Brain pericyte (primary cell): ENCODE measurements around the gene TUBE1.

Experiments
- DNase-seq: peaks from one replicate; pipeline ENCODE4 v3.0.0-alpha.2; 2012; ENCODE audit warnings: low read depth, low spot score

The TUBE1 gene

DNA sequence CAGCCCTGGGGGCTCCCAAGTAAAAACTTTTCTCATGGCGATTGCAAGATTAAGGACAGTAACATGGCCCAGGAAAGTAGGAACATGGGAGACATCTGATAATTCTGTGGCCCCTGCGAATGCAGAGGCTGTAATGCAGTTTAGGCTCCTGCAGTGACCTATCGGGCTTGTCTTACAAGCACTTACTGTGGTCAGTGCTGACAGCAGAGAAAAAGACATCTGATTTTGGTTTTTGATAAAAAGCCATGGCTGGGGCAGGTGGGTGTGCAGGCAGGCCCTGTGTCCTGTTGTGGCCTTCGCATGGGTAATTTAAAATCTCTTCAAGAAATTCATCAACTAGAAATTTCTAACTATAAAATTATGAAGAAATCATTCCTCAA, 52.7 kb downstream of the TUBE1 start:
- no peak for DNase-seq

DNA sequence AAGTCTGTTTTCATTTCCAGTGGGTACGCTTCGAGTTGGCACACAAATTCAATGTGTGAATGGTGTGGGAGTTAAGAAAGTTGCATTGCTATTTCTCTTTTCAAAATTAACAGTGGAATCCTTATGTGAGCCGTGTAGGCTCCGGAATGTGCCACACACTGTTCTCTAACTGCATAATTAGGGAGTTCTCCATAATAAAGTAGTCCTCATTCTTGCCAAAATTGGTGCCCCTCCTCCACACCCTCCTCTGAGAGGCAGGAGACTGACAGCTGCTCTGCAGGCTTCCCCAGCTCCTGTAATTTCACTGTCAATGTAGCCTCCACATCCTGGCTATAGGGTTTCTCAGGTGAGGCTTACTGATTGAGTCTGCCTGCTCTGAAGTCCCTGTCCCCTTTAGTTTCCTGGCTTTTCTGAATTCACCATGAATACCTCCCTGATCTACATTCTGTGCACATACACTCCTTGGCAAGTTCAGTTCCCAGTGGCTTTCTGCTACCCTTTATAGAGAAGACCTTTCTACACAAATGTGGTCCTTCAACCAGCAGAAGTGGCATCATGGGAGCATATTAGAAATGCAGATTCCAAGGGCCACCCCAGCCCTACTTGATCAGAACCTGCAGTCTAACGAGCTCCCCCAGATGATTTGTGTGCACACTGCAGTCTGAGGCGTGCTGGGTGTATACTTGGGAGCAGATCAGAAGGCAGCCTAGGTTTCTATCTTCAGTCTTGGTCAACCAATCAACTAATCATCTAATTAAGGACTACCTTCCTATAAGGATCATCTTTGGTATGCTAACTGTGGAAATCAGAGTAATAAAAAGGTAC, 53.3 kb downstream of the TUBE1 start:
- DNase-seq = no peak

DNA sequence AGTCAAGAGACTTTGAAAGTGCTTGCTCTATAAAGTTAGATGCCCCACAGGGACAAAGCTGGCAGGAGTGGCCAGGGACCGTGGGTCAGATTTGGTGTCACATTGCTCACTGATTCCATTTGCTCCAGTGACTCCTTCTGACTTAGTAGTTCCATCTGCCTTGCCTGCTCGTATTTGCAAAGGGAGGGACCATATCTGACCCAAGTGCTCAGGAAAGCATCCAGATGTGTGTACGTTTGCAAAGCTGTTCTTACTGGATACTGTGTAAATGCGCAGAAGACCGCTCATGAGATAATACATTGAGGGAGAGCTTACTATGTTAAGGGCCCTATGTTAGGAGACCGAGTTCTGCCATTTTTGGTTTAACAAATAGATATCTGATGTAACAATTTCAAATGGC, 54.6 kb downstream of the TUBE1 start:
- no peak for DNase-seq

DNA sequence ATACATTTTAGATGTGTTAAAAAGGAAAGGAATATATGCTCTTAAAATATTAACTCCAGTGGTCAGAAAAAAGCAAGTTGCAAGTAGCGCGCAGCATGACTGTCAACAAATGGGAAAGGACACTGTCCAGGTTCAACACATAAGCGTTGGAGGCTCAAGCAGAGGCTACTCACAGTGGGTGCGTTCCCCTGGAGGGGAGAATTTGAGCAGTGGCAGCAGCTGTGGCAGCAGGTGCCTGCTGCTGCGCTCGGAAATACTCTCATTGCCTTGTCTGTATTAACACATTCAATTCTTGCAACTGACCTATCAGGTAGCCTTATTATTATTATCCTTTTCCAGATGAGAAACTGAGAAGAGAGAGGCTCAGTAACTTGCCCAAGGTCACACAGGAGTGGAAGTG, 55.3 kb downstream of the TUBE1 start:
- DNase-seq = no peak

DNA sequence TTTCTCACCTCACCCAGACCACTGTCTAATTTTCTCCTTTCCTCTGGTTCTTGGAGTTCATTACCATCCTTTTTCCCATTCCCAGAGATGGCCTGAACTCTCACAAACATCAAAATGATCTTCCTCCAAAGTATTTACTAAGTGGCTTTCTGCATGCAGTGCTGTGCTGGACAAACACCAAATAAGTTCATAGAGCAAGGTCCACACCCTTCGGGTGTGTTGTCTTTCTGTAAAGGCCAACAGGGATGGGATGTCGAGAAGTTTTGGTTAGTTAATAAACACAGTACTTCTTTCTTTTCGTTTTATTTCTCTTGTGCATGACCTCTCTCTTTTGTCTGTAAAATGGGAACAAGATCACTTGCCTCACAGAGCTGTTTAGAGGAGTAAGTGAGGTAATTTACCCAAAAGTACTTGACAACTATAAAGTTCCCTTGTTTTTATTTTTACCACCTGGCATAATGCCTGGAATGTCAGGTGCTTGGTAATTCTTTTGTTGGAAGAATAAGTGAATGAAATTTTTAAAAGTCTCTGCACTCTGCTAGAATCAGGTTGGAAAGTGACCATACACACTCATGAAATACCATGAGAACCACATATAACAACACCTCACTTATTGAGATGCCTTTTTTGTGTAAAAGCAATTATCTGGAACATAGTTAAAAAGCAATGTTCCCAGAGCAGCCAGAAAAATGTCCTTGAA, 56.2 kb downstream of the TUBE1 start:
- no peak for DNase-seq

DNA sequence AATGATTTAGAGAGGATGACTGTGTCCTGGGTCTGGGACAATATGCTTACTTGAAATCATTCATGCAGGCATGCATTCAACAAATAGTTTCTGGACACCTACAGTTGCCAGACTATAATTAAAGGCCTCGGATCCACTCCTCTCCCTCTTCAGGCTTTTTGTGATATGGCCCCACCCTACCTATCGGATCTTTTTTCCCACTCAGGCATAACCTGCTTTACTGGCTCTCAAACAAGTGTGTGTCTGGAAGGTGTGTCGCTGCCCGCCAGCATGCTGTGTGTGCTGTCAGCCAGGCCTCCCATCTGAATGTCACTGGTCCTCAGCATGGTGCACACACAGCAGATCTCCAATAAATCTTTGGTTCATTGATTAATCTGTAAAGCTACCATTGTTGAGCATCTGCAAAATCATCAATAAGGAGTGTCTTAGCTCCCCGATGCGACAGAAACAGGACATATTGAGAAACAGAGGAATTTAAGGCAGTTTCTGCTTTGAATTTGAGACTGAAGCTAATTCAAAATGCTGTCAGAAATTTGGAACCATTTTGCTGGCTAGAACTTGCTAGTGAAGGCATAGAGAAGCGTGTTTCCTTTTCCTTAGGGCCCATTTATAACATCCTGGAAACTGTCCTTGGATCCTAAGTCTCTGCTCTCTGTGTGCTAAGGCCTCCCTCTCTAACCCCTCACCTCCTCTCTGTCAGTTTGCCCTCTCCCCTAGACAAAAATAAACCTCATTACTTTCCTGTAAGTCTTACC, 56.9 kb downstream of the TUBE1 start:
- DNase-seq = no peak

DNA sequence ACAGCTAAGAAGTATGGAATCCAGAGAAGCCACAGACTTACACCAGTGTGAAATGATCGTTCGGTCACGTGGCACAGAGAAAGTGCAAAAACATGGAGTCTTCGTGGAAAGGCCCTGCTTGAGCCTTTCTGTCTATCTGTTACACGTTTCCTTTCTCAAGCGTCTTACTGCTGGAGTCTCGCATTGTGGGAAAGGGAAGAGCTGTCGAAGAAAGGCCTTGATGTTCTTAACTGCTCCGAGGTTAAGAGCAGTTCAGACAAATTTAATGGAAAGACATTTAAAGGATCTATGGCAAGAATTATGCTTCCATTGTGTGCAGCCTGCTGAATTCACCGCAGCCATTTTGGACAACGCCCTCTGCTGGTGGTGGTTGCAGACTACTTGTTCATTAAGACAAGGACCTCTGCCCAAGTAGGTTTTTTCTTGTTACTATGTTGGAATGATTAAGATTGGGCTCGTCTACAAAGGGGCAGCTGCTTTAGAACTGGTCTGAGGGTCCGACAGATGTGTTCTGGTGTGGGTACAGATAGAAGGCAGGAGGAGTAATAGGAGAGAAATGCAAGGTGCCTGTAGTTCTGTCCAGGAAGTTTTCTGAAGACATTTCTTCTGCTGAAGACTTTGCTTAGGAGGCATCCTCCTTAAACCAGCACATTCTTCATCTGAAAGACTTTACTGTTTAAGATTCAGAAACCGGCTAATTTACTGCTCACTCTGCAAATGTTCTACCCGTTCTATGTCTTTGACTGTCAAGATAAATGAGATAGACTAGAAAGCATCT, 58.0 kb downstream of the TUBE1 start:
- DNase-seq = peak; percentile 15

DNA sequence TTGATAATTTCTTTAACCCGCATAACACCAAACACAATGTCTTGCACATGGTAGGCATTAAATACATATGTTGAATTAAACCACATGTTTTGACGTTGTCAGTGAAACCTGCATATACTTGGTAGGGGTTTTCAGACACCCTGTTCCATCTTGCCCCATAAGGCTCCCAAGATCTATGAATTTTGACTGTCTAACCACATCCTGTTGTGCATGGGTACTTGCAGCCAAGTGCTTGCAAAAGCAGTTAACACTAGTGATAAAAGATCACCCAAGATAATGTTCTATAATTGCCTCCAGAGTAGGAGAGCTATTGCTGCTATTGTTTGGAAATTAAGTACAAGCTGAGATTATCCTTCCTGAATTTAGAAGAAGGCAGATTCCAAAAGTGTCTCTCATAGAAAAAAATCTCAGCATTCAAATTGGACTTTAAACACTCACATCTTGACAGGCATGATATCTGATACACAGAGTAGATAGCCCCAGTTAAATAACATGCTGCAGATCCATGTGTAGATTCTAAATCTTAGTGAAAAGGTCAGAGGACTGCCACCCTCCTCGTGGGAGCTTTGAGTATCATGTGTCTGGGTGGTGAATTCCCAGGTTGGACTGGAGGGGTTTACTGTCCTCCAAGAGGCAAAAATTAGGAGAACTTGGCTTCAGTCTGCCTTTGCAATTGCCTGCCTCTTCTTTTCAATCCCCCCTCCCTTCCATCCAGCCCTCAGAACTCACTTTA, 59.2 kb downstream of the TUBE1 start:
- no peak for DNase-seq

DNA sequence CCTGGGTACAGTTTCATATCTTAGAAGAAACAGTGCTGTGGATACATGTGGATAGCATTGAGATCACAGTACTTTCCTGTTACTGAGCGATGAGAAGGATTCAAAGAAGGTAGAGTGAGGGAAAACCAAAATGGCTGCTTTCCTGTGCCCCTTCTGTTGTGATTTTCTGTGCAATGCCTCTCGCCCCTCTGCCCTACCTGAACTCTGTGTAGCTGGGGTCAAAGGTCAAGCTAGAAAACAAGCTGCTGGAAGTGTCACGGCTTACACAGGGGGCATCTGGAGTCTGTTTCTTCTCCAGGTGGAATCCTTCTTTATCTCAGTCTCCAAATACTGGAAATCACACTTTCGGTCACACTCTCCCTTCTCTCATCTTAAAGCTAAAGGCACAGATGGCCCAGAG, 60.3 kb downstream of the TUBE1 start:
- DNase-seq = no peak

DNA sequence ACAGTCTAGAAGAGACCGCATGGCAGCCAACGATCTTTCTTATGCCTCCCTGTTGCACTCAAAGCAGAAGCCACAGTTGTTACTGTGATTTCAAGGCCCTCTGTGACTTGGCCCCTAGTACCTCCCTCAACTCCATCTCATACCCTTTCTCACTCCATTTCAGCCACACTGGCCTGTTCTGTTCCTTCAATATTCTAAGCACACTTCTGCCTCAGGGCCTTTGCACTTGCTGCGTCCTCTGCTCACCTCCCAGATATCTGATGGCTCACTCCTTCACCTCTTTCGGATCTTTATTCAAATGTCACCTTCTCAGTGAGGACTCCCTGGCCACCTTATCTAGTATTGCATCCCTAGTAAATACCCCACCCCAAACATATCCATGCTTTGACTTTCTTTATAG, 62.8 kb downstream of the TUBE1 start:
- DNase-seq = no peak

DNA sequence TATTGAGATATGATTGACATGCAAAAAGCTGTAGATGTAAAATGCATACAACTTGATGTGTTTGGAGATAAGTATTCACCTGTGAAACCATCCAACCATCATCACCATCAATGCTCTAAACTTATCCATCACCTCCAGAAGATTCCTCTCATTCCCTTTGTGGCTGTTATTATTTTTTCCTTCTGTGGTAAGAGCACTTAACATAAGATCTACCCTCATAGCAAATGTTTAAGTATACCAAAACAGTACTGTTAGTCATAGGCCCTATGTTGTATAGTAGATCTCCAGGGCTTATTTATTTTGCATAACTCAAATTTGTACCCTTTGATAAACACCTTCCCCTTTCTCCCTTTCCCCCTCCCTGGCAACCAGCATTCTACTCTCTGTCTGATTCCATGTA, 64.5 kb downstream of the TUBE1 start:
- no peak for DNase-seq

DNA sequence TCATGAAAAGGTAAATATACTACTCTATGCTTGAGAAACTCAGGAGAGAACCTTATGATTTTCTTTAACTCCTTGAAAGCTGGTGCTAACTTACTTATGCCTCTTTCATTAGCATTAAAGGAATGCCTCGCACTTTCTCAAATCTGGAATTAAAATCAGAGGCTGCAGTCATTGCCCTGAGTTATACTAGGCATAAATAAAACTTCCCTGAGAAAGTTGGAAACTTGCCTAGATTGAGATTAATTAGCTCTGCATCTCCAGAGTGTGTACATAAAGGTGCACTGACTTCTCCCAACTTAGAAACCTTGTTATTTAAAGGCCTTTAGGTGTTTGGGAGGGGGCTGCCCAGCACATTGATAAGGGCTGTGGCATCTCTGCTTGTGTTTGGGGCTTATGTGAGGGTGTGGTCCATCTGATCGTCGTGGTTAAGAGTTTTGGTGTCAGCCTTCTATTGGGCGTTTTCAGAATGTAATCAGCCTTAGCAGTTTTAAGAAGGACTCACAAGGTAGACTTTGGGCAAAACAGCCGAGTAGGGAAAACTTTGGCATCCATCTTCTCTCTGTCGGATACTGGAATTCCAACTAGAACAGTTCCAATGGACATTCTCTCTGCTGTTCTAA, 65.5 kb downstream of the TUBE1 start:
- DNase-seq = no peak
